Stimulated activated CD4-positive, alpha-beta T cell treated with anti-CD3 and anti-CD28 coated beads, Interleukin-2, amount 100 ng/mL, for 24 hours (primary cell): ENCODE data around the gene PDE4D.
"Not testable (repeated sequence)": the region's sequence is repeated elsewhere in the genome, so short reads cannot be mapped to it uniquely, and the experiment has no call there.

ENCODE experiments used
- DNase-seq, 2 donors: peaks; one replicate each; pipeline ENCODE4 v3.0.0-alpha.2; 2020

Gene PDE4D

DNA sequence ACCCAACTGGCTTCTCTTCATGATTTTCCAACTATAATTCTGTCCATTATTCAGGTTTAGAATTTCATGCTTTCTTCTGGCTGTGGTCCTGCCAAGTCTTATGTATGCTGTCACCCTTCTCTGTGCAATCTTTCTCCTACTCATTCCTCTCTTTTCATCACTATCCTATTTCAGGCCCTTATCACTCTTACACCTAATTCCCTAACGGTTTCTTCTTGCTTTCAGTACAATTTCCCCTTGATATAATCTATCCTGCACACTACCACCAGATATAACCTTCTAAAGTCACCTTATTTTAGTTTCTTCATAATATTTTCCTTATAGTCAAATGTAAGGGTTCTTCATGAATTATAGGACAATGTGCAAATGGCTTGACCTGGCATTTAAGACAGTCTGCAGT lies 874.4 kb downstream of the PDE4D start:
- no peak for DNase-seq

DNA sequence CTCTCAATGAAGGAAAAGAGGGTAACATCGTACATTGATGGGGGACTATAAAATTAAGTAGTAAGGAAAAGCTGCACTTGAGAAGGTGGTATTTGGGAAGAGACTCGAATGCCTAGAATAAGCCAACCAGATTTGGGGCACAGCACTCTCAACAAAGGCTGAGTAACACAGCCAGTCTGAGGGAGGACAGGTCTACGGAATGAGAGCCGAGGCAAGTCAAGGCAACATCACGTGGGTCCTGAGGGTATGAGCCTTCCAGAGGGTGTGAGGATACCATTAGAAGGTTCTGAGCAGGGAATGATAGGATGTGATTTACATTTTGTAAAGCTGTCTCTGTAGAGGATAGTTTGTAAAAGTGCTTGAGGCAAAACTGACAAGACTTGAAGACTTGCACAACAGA lies 876.6 kb downstream of the PDE4D start:
- no peak for DNase-seq

DNA sequence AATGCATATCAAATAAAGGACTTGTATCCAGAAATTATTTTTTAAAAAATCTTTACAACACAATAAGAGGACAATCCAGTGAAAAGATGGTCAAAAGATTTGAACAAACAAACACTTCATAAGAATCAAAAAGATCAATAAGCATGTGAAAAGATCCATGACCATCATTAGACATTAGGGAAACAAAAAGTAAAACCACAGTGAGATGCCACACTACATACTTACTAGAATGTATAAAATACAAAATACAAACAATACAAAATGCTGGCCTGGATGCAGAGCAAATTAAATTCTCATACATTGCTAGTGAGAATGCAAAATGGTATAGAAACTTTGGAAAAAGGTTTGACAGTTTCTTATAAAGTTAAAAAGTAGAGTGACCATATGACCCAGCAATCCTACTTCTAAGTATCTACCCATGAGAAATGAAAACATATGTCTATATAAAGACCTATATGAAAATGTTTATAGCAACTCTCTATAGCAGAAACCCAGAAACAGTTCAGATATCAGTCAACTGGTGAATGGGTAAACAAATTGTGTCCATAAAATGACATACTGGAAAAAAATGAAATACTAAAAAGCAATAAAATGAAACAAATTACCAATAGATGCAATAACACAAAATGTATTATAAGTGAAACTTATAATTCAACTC lies 884.6 kb downstream of the PDE4D start:
- no peak for DNase-seq

DNA sequence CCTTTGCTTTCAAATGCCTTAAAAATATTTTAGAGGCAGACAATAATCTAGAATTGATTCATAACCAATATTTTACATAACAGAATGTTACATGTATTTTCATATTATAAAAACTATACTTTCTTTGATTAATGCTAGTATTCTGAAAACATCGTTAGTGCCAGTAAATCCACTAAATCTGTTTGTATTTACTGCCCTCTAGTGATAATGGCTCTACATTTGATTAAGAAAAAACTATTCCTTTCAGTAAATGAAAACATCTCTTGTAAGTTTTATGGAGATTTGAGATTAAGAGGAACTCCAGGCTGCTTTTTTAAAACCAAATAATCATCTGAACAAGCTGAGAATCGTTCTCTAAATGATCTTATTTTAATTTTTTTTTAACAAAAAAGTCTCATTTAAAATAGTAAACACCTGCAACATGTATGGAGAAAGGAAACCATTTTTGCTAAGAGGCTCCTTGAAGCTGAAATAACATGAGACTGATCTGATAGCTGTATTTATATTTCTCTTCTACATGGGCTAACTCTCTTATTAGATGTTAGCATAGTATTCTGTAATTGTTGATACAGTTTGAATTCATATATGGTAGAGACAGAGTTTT lies 886.0 kb downstream of the PDE4D start:
- no peak for DNase-seq

DNA sequence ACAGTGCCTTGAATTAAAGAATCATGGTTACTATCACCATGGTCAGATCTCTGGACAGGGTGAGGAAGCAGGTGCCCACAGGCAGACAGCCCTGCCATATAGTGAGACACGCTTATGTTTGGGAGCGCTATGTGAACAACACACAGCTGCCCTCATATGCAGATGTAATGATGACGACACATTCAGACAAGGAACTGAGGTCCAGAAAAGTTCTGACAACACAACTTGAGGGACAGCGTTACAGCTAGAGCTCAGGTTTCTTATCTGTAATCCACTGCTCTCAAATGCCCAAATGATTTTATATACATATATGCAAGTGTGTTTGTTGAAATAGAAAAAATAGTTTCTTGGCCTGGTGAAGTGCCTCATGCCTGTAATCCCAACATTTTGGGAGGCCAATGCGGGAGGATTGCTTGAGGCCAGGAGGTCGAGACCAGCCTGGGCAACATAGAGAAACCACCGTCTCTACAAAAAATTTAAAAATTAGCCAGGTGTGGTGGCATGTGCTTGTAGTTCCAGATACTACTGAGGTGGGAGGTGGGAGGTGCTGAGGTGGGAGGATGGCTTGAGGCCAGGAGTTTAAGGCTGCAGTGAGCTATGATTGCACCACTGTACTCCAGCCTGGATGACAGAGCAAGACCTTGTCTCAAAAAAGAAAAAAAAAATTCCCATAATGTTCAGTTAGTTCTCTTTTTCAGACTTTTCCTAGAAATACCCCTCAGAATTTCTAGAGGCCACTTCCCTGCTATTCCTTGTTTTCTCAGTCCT lies 887.4 kb downstream of the PDE4D start:
- DNase-seq: no peak

DNA sequence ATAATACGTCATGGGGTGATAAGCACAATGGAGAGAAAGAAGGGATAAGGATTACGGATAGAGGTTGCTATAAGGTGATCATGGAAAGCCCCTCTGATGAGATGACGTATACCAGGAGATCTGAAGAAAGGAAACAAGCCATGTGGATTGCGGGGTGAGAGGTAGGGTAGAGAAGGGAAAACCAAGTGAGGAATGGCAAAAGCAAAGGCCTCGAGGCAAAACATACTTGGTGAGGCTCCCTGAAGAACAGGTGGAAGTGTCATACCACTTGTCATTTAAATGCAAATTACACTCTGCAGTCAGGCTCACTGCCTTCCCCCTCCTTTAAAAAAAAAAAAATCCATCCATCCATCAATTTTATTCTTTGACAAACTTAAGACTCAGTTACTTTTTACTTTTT lies 889.9 kb downstream of the PDE4D start:
- DNase-seq: no peak

DNA sequence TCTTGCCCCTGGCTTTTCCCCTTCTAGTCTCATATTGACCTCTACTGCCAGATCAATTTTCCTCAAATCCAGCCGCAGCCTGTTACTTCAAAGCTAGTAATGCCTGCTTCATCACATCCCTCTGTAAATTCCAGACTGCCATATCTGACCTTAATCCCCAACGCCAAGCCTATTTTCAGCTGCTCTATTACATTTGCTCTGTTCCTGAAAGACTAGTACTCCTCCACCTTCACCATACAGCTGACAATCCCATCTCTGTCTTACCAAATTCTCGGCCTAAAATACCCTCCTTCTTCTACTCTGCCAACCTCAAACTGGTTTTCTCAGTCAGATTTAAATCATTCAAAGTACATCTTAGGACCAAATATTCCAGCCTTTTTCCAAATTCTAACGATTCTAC lies 890.4 kb downstream of the PDE4D start:
- DNase-seq: no peak

DNA sequence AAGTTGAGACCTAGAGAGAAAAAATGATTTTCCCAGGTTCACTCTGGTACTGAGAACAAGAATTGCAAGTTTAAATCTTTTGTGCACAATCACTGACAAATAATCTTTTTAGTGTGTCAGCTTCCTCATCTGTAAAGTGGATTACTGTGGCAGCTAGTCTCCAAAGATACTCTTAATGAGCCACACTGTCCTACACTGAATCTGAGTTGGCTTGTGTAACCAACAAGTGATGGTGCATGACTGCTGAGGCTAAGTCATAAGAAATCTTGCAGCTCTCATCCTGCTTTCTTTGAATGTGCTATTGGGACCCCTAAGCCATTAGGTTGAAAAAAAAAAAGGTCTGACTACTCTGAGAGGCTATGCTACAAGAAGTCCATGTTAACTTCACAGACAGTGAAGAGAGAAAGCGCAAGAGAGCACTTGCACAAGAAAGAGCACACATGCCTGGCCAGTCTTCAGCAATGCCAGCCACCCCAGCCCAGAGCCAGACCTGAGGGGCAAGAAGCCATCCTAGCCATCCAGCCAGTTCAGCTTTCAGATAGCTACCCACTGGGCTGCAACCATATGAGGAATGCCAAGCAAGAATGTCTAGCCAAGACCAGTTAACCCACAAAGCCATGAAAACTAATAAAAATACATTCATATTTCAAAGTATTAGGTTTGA lies 891.2 kb downstream of the PDE4D start:
- no peak for DNase-seq

DNA sequence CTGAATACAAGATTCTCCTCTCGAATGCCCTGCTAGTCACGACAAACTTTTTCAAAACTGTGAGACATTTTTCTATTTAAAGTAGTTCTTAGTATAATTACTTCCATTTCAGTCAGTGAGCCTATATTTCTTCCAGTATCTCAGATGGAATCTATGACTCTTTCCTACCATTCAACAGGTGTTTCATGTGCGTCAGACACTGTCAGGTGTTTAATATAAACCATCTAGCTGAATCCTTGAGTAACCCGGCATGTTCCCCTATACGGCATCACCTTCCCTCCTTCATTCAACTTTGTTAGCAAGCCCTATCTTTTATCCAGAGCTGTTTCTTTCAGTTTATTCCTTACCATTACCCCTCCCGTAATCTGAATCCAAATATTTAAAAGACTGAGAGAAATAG lies 891.8 kb downstream of the PDE4D start:
- DNase-seq: no peak

DNA sequence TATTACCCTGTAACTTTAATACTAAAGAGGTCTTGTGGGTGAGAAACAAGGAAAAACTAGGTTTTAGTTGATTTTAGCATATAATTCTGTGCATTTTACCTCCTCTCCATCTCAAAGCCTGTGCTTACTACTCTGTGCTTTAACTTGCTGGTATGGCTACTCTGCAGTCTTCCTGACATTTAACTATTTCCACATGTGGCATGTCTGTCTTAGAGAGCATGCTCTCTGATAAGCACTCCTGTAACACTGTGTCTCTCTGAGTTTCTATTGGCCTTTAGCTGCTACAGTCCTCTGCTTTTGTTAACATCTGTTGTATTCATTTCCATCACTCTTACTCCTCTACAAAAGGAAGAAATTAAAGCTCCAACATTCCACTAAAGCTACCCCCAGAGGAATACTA lies 892.4 kb downstream of the PDE4D start:
- no peak for DNase-seq

DNA sequence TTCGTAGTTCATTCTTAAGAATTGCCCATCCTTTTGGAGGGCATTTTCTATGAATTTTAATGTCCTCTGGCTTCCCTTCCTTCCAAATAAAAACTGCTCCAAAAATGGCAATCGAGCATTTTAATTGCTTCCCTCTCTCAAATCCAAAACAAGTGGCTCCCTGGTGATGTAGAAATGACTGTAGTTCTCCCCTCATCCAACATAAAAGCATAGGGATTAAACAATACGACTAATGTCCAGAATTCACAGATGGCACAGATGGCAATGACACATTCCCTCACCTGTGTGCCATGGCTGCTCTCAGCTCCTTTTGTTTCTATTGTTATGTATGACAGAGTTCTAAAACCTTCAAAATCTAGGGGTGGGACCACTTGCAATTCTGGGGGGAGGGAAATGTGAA lies 893.3 kb downstream of the PDE4D start:
- no peak for DNase-seq

DNA sequence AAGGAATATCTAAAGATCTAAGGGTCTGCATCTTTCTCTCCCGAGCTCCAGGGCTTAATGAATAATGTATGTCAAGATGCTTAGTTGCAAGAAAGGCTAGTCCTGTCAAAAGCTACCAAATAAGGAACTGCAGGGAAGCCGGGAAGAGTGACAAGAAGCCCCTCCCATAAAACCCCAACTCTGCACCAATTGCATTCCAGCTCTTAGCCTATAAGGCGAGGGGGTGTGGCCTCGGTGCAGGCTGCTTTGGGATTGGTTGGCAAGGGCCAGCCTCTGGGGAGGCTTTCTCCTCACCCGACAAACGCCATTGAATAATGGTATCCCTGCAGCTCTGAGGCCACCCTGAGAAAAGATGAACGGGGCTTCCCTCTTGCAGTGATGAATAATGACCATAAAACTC lies 893.7 kb downstream of the PDE4D start:
- no peak for DNase-seq

DNA sequence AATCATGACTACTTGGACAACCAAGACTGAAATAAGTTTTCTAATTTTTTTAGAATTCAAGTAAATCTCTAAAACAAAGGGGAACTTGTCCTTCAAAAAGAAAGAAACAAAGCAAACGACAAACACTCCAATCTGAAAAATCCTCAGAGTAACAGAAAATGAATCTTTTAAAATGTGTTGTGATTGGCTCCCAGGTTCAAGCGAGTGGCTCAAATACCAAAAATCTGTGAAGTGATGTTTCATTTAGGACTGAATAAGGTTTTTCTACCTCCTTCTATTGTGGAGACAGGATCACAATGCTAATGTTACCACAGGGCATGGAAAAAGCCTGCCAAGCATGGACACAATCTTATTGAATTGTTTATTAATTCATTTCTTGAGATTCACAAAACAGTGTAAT lies 895.0 kb downstream of the PDE4D start:
- DNase-seq: no peak

DNA sequence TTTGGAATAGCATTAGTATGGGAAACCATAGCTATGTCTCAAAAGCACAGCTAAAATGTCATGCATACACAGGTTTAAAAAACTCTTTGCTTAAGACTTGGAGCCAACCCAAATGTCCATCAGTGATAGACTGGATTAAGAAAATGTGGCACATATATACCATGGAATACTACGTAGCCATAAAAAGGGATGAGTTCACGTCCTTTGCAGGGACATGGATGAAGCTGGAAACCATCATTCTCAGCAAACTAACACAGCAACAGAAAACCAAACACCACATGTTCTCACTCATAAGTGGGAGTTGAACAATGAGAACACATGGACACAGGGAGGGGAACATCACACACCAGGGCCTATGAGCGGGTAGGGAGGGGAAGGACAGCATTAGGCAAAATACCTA lies 897.7 kb downstream of the PDE4D start:
- DNase-seq: not testable (repeated sequence)

DNA sequence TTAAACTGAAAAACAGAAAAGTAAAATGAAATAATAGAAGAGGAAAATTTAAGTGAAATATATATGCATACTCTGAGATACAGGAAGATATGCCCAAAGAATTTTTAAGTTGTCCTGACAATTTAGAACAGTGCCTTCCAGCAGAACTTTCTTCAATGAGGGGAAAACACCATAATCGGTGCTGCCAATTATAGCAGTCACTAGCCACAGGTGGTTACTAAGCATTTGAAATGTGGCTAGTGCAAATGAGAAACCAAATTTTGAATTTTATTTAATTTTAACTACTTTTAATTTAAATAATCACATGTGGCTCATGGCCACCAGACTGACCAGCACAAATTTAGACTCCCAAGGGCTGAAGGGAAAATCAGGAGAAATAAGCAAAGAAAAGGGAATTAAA lies 900.1 kb downstream of the PDE4D start:
- DNase-seq: no peak

DNA sequence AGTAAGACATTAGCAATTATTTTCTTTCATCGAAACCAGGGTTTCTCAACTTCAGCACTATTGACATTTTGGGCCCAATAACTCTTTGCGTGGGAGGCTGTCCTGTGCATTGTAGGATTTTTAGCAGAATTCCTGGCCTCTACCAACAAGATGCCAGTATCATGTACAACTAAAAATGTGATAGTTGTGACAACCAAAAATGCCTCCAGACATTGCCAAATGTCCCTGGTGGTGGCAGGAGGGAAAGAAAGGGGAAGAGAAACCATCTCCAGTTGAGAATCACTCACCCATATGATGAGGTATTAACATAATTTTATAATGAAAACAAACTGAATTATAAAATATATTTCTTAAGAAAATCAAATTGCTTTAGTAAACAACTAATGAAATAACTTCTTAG lies 904.6 kb downstream of the PDE4D start:
- no peak for DNase-seq

DNA sequence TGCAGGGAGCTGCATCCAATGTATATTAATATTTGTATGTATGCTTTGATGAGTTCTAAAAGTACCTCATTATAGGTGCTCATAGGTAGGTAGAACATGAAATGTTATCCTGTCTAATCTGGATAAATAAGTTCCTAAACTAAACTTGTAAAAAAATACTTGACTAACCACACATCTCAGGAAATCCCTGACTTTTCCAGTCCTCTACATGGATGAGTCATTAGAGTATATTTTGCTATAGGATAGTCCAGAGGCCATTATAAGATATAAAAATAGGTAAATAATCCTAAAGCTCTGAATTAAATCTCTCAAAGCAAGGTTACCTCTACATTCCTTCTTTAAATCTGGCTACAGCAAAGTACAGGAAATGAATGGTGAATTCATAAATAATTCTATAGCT lies 906.3 kb downstream of the PDE4D start:
- DNase-seq: no peak

DNA sequence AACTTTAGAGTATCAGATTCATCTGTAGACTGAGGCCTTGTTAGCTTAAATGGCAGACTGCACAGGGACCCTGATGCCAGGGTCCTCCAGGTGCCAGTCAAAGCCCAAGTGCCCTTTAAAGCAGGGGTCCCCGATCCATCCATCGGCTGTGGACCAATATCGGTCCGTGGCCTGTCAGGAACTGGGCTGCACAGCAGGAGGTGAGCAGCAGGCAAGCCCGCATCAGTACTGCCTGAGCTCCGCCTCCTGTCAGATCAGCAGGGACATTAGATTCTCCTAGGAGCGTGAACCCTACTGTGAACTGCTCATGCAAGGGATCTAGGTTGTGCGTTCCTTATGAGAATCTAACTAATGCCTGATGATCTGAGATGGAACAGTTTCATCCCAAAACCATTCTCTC lies 907.2 kb downstream of the PDE4D start:
- no peak for DNase-seq

DNA sequence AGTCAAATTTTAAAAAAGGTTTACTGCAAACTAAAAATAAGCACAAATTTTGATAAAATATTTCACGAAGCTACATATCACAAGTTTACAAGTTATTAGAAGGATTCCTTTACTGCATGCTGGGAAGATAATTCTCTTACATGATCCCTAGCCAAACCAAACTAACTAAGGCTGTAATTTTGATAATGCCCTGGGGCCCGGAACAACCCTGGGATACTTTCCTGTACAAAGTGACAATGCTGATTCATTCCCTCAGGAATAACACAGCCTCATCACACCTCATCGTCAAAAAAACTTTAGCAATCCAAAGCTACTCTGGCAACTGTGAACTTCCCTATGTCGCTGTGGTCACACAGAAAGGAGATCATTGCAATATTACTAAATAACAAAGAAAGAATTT lies 907.8 kb downstream of the PDE4D start:
- DNase-seq: no peak

DNA sequence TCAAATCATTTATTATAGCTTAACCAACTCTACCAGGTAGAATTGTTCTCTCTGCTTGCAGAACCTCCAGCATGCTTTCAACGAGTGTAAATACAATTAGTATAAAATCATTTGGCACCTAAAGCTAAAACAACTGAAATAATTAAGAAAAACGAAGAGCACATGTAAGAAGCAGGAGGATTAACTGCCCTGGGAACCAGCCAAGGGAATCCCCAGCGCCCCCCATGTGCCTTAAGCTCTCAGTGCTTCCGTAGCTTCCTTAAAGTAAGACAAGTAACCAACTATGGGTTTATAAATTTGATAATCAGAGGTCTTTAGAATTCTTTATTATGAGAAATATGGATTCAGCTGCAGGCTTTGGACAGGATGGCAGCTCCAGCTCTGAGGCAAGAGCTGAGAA lies 908.2 kb downstream of the PDE4D start:
- no peak for DNase-seq

DNA sequence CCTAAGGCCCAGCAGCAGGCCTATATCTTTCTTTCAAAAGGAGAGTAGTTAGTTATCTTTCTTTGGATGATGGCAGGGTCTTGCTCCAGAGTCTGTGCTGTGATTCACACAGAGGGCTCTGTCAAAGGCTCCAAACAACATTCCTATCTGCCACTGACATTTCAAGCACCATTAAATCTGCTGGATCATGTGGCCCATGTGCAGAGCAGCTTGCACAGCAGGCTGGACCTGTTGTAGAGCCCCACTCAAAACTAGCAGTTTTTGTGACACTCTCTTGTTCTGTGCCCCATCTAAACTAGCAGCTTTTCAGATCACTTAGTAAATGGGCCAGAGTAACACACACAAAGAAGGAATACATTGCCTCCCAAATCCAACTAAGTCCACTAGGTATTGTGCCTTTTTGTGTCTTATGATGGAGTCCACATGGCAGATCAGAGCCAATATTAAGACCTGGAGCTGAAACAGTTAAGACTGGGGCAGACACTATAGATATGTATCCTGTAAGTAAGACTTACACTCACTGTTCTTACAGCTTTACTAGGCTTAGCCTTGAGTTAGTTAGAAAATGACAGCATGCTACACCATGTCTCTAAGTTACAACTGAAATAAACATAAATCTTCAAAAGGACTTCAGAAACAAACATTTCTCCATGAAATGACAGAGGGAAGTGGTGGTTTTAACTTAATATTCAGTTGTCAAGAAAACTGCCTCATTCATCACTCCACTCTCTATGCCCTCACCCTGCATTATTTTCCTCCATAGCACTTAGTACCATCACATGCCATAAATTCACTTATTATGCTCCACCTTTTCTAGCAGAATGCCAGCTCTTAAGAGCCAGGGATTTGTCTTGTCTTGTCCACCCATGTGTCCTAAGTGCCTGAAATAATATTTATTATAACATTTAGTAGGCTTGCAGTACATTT lies 909.7 kb downstream of the PDE4D start:
- DNase-seq: no peak

DNA sequence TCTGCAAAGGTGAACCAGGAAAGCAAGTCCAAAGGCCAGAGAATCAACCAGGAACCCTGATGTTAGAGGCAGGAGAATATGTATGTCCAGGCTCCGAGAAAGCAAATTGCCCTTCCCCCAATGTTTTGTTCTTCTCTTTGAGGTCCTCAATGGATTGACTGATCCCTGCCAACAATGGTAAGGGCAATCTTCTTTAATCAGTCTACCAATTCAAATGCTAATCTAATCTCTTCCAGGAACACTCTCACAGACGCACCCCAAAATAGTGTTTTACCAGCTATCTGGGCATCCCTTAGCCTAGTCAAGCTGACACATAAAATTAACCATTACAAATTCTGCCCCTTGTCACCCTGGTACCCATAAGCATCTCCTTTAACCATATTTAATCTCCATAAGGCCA lies 912.6 kb downstream of the PDE4D start:
- no peak for DNase-seq

DNA sequence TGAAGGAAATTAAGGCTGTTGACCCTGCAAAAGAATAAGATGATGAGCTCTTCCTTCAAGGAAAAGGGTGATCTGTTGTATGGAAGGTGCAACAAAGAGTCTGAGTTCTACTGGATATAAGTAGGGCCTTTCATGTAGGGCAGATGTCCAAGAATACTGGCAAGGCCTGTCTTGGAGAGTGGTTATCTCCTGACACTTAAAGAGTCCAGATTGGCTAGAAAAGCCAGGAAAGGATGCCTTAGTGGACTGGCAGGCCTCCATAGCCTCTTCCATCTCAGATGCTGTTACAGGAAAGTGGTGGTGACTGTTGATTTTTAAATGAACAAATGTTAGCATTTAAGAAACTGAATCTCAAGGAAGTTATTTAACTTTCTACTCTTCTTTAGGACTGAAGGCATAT lies 914.4 kb downstream of the PDE4D start:
- DNase-seq: no peak
